IMR-90 (cell line): ENCODE data around the gene FBXO40. TPM values are rescaled to one million over a fixed set of nuclear protein-coding genes. Genes with fewer than 3 reads are reported as not detected.

ENCODE experiments used
- ATAC-seq: fragments of 200-7000 bp; cut with Tn5 transposase; 2 replicates; pipeline ENCODE4 v1.9.1; 2020; ENCODE audit warnings: low read depth, mild to moderate bottlenecking, moderate library complexity
- BruUV-seq: library from RNA; stranded (reverse); fragments of 400-500 nt; replicated peaks from 2 replicates; lab custom pipeline; 2021; lab: Mats Ljungman, UMichigan
- CTCF ChIA-PET: fragments of 300-600 bp; formaldehyde crosslinking; extraction: SDS; loops from one replicate; lab custom pipeline; 2021; ENCODE audit warnings: antibody characterized with exemption; lab: Yijun Ruan, JAX
- POLR2A ChIA-PET: fragments of 300-600 bp; sonication (Branson Sonifier 250); formaldehyde crosslinking; loops from one replicate; lab custom pipeline; 2022; ENCODE audit warnings: antibody characterized with exemption; ENCODE audit not compliant: unreplicated experiment; lab: Charles Lee
- DNase-seq: peaks from one replicate; pipeline ENCODE4 v3.0.0; 2013
- H2AFZ ChIP-seq: replicated peaks from 2 replicates; pipeline ENCODE3; 2013; ENCODE audit warnings: low read length, mild to moderate bottlenecking; ENCODE audit not compliant: poor library complexity
- H2AK5ac ChIP-seq: 2 replicates; pipeline ENCODE4 v1.6.1; 2013; ENCODE audit warnings: low read depth, low read length, inconsistent platforms
- H2AK9ac ChIP-seq: replicated peaks from 2 replicates; pipeline ENCODE3; 2013; ENCODE audit warnings: mild to moderate bottlenecking, low read depth, low read length, moderate library complexity; ENCODE audit not compliant: poor library complexity
- H2BK120ac ChIP-seq: 2 replicates; pipeline ENCODE4 v1.6.1; 2013; ENCODE audit warnings: low read depth, low read length, inconsistent platforms
- H2BK15ac ChIP-seq: 3 replicates; pipeline ENCODE4 v1.6.1; 2013; ENCODE audit warnings: low read depth, low read length, inconsistent platforms
- H2BK20ac ChIP-seq: 2 replicates; pipeline ENCODE4 v1.6.1; 2013; ENCODE audit warnings: low read depth, mild to moderate bottlenecking, inconsistent platforms, low read length, moderate library complexity
- H2BK5ac ChIP-seq: 2 replicates; pipeline ENCODE4 v1.6.1; 2013; ENCODE audit warnings: mild to moderate bottlenecking, low read depth, low read length, inconsistent platforms; ENCODE audit not compliant: poor library complexity, severe bottlenecking
- H3K14ac ChIP-seq: replicated peaks from 2 replicates; pipeline ENCODE4 v1.6.1; 2013; ENCODE audit warnings: low read depth, low read length, inconsistent platforms
- H3K18ac ChIP-seq: 2 replicates; pipeline ENCODE4 v1.6.1; 2013; ENCODE audit warnings: low read depth, low read length, control low read depth
- H3K23ac ChIP-seq: 2 replicates; pipeline ENCODE4 v1.6.1; 2013; ENCODE audit warnings: low read depth, low read length, inconsistent platforms
- H3K27ac ChIP-seq: 2 replicates; pipeline ENCODE4 v1.5.1; 2013; ENCODE audit warnings: mild to moderate bottlenecking, control low read depth, low read length; ENCODE audit not compliant: insufficient read depth
- H3K27me3 ChIP-seq: 2 replicates; pipeline ENCODE4 v1.6.1; 2013; ENCODE audit warnings: low read length; ENCODE audit not compliant: control insufficient read depth, insufficient read depth
- H3K36me3 ChIP-seq: 2 replicates; pipeline ENCODE4 v1.6.1; 2013; ENCODE audit warnings: low read length, mixed read lengths; ENCODE audit not compliant: control insufficient read depth, insufficient read depth
- H3K4ac ChIP-seq: 2 replicates; pipeline ENCODE4 v1.6.1; 2013; ENCODE audit warnings: low read depth, low read length, inconsistent platforms
- H3K4me1 ChIP-seq: 2 replicates; pipeline ENCODE4 v1.6.1; 2013; ENCODE audit warnings: low read length, mixed read lengths; ENCODE audit not compliant: control insufficient read depth, insufficient read depth
- H3K4me2 ChIP-seq: 2 replicates; pipeline ENCODE4 v1.6.1; 2013; ENCODE audit warnings: low read depth, mild to moderate bottlenecking, control low read depth, low read length, moderate library complexity
- H3K4me3 ChIP-seq: 2 replicates; pipeline ENCODE4 v1.5.1; 2013; ENCODE audit warnings: low read depth, mild to moderate bottlenecking, control low read depth, low read length, moderate library complexity; ENCODE audit not compliant: insufficient read depth
- H3K56ac ChIP-seq: 2 replicates; pipeline ENCODE4 v1.6.1; 2013; ENCODE audit warnings: low read length, inconsistent platforms; ENCODE audit not compliant: insufficient read depth; ENCODE audit errors: extremely low read depth
- H3K79me1 ChIP-seq, 2 experiments: 2 replicates each; pipeline ENCODE4 v1.6.1; 2013; ENCODE audit warnings: low read length in 2 of 2, inconsistent platforms in 1 of 2, low read depth in 1 of 2
- H3K9ac ChIP-seq: 2 replicates; pipeline ENCODE4 v1.6.1; 2013; ENCODE audit warnings: low read depth, low read length, control low read depth
- H3K9me1 ChIP-seq: 2 replicates; pipeline ENCODE4 v1.6.1; 2013; ENCODE audit warnings: low read length, inconsistent platforms; ENCODE audit not compliant: insufficient read depth
- H3K9me3 ChIP-seq: 2 replicates; pipeline ENCODE4 v1.6.1; 2013; ENCODE audit warnings: low read length; ENCODE audit not compliant: control insufficient read depth, insufficient read depth
- H4K20me1 ChIP-seq: 2 replicates; pipeline ENCODE4 v1.6.1; 2013; ENCODE audit warnings: low read length, inconsistent platforms; ENCODE audit not compliant: insufficient read depth
- H4K5ac ChIP-seq: 2 replicates; pipeline ENCODE4 v1.6.1; 2013; ENCODE audit warnings: mild to moderate bottlenecking, low read depth, low read length, control low read depth
- H4K8ac ChIP-seq, 2 experiments: 2 replicates each; pipeline ENCODE4 v1.6.1; 2013; ENCODE audit warnings: low read depth in 2 of 2, low read length in 2 of 2, control low read depth in 1 of 2, inconsistent platforms in 1 of 2
- H4K91ac ChIP-seq: 2 replicates; pipeline ENCODE4 v1.6.1; 2013; ENCODE audit warnings: low read depth, low read length, inconsistent platforms; ENCODE audit not compliant: insufficient read depth
- BHLHE40 ChIP-seq: fragments of 150-350 bp; IDR thresholded peaks from 2 replicates; pipeline ENCODE4 v1.6.1; 2016; ENCODE audit warnings: mild to moderate bottlenecking, low read depth, low read length
- CEBPB ChIP-seq: IDR thresholded peaks from 2 replicates; pipeline ENCODE4 v1.6.1; 2012; ENCODE audit warnings: low read depth, low read length, improper control_type of control experiment
- CHD1 ChIP-seq: IDR thresholded peaks from 2 replicates; pipeline ENCODE4 v1.6.1; 2012; ENCODE audit warnings: low read depth, low read length, improper control_type of control experiment
- CTCF ChIP-seq: conservative IDR thresholded peaks from 2 replicates; pipeline ENCODE4 v1.5.1; 2012; ENCODE audit warnings: mild to moderate bottlenecking, low read depth, low read length, improper control_type of control experiment
- ELK1 ChIP-seq: fragments of 150-350 bp; IDR thresholded peaks from 2 replicates; pipeline ENCODE4 v1.6.1; 2016; ENCODE audit warnings: low read depth, mild to moderate bottlenecking, low read length, moderate library complexity, borderline replicate concordance
- FOS ChIP-seq: fragments of 150-350 bp; IDR thresholded peaks from 2 replicates; pipeline ENCODE4 v1.6.1; 2016; ENCODE audit warnings: low read depth, low read length
- MAFK ChIP-seq: IDR thresholded peaks from 2 replicates; pipeline ENCODE4 v1.6.1; 2012; ENCODE audit warnings: low read depth, low read length, improper control_type of control experiment
- MAZ ChIP-seq: IDR thresholded peaks from 2 replicates; pipeline ENCODE4 v1.6.1; 2012; ENCODE audit warnings: low read depth, mild to moderate bottlenecking, low read length, improper control_type of control experiment, moderate library complexity, borderline replicate concordance
- MXI1 ChIP-seq: IDR thresholded peaks from 2 replicates; pipeline ENCODE4 v1.6.1; 2012; ENCODE audit warnings: low read depth, mild to moderate bottlenecking, low read length, moderate library complexity, borderline replicate concordance
- NFE2L2 ChIP-seq: fragments of 150-350 bp; IDR thresholded peaks from 2 replicates; pipeline ENCODE4 v1.6.1; 2016; ENCODE audit warnings: low read depth, mild to moderate bottlenecking, low read length
- POLR2A ChIP-seq: IDR thresholded peaks from 2 replicates; pipeline ENCODE4 v1.6.1; 2012; ENCODE audit warnings: mild to moderate bottlenecking, low read depth, low read length
- RAD21 ChIP-seq: IDR thresholded peaks from 2 replicates; pipeline ENCODE4 v1.6.1; 2012; ENCODE audit warnings: low read length, improper control_type of control experiment
- RCOR1 ChIP-seq: IDR thresholded peaks from 2 replicates; pipeline ENCODE4 v1.6.1; 2012; ENCODE audit warnings: mild to moderate bottlenecking, low read length, improper control_type of control experiment; ENCODE audit not compliant: insufficient replicate concordance
- RFX5 ChIP-seq: IDR thresholded peaks from 2 replicates; pipeline ENCODE4 v1.8.0; 2012; ENCODE audit warnings: low read depth, mild to moderate bottlenecking, low read length, moderate library complexity
- SMC3 ChIP-seq: fragments of 150-350 bp; IDR thresholded peaks from 2 replicates; pipeline ENCODE4 v1.6.1; 2016; ENCODE audit warnings: low read depth, mild to moderate bottlenecking, antibody characterized with exemption, low read length, moderate library complexity
- USF2 ChIP-seq: fragments of 150-350 bp; IDR thresholded peaks from 2 replicates; pipeline ENCODE4 v1.6.1; 2017; ENCODE audit warnings: mild to moderate bottlenecking, antibody characterized with exemption, low read length, low read depth
- dilution Hi-C: fragments of 300-500 bp; cut with HindIII; formaldehyde crosslinking; loops from one replicate; pipeline ENCODE4 v1.14.3; 2018; ENCODE audit warnings: low sequenced_read_pairs; ENCODE audit not compliant: unreplicated experiment
- in situ Hi-C: fragments of 300-500 bp; cut with MboI; formaldehyde crosslinking; loops from 3 replicates; pipeline ENCODE4 v1.14.3; 2019; ENCODE audit warnings: low sequenced_read_pairs, inconsistent platforms, mixed read lengths
- intact Hi-C: fragments of 100-400 bp; cut with micrococcal nuclease; formaldehyde crosslinking; loops from 2 replicates; pipeline ENCODE4 v1.10.0; 2022
- polyA plus RNA-seq, 3 experiments: library from polyadenylated mRNA; depleted of rRNA; stranded (reverse); fragments of >200 nt; gene quantifications; 2 replicates each; pipeline ENCODE4 v1.2.3, GENCODE V29; 2012; ENCODE audit warnings: low replicate concordance in 1 of 3
- total RNA-seq: library from RNA; depleted of rRNA; stranded (reverse); fragments of >200 nt; gene quantifications from 2 replicates; pipeline ENCODE4 v1.2.3, GENCODE V29; 2012

The FBXO40 gene
- total and polyA plus RNA-seq, 2 of the 4 experiments (the other 2 are of a cell fraction), result not detected

GRCh38 chr3:121670676-121671075, 77.5 kb downstream of the FBXO40 start:
- in situ Hi-C loops, result no loop called here
- no TSS peak for BruUV-seq
- H4K8ac ChIP-seq, result no peak overlapping the region
- H2BK5ac ChIP-seq, result no peak overlapping the region
- no peak for ATAC-seq
- no peaks in the 10 kb centered on the region for H3K9me3 ChIP-seq
- H2BK20ac ChIP-seq, result no peak overlapping the region
- H2AFZ ChIP-seq, result no peak overlapping the region
- no peaks in the 10 kb centered on the region; the same call in 1 of the 2 replicates for H3K9me1 ChIP-seq
- peaks cover 27% of the 10 kb centered on the region for H3K36me3 ChIP-seq
- H4K5ac ChIP-seq, result no peak overlapping the region
- H4K91ac ChIP-seq, result no peak overlapping the region
- H3K27ac ChIP-seq, result no peak overlapping the region
- no peak for DNase-seq
- no peaks in the 10 kb centered on the region for H3K27me3 ChIP-seq
- no peak overlapping the region for H2BK120ac ChIP-seq
- H3K4ac ChIP-seq, result no peak overlapping the region
- dilution Hi-C loops, result no loop called here
- H3K56ac ChIP-seq, result no peak overlapping the region
- no peak overlapping the region for H2AK9ac ChIP-seq
- H3K79me1 ChIP-seq, result no peaks in the 10 kb centered on the region
- TF ChIP-seq FOS (no peak), RCOR1 (no peak), MAZ (no peak), USF2 (no peak), RAD21 (no peak), MXI1 (no peak), BHLHE40 (no peak), CHD1 (no peak), POLR2A (no peak), CTCF (no peak), ELK1 (no peak), RFX5 (no peak), CEBPB (no peak), MAFK (no peak), NFE2L2 (no peak), SMC3 (no peak)
- no peak overlapping the region for H3K14ac ChIP-seq
- no peak overlapping the region for H2AK5ac ChIP-seq
- no peak overlapping the region for H3K18ac ChIP-seq
- no peak overlapping the region for H3K4me2 ChIP-seq
- intact Hi-C loops, result no loop called here
- no peak overlapping the region for H3K4me3 ChIP-seq
- H4K20me1 ChIP-seq, result no peaks in the 10 kb centered on the region
- H3K9ac ChIP-seq, result no peak overlapping the region
- H3K4me1 ChIP-seq, result no peaks in the 10 kb centered on the region
- no peak overlapping the region for H2BK15ac ChIP-seq
- H3K23ac ChIP-seq, result no peak overlapping the region
- ChIA-PET POLR2A (interaction anchor here (0.6 kb wide), 1 partner anchor 11 kb away, joined by 17 read pairs; no protein-coding TSS in a partner anchor), CTCF (no interaction called here)
